Measurements from ENCODE around the gene WWC2. TPM values are rescaled to one million over a fixed set of nuclear protein-coding genes. Genes with fewer than 3 reads are reported as not detected.

The WWC2 gene
- total and polyA plus RNA-seq, 2 experiments from 2014 or later: 18.8 to 30.2 TPM

DNA sequence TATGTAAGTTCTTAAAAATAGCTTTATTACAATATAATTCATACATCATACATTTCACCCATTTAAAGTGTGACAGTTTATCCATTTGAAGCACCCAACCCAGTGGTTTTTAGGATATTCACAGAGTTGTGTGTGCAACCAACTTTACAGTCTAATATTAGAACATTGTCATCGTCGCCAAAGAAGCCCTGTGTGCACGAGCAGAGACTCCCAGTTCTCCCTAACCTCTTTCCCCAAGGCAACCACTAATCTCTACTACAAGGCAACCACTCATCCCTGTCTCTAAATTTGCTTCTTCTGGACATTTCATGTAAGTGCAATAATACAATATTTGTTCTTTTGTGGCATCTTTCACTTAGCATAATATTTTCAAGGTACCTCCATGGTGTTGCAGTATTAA lies 173.3 kb downstream of the WWC2 start:
- no peak for DNase-seq (ENCODE audit: low read depth in 1 of 2, low spot score in 1 of 2)
- Histone ChIP-seq H3K9me3 (ENCODE audit: low read depth) (no peaks in the 10 kb centered on the region), H3K36me3 (peaks cover 32% of the 10 kb centered on the region), H3K4me1 (ENCODE audit: low read depth) (no peaks in the 10 kb centered on the region), H3K27me3 (no peaks in the 10 kb centered on the region), H3K4me3 (no peak overlapping the region), H3K27ac (no peak overlapping the region)
- TF ChIP-seq, protein P1, sequence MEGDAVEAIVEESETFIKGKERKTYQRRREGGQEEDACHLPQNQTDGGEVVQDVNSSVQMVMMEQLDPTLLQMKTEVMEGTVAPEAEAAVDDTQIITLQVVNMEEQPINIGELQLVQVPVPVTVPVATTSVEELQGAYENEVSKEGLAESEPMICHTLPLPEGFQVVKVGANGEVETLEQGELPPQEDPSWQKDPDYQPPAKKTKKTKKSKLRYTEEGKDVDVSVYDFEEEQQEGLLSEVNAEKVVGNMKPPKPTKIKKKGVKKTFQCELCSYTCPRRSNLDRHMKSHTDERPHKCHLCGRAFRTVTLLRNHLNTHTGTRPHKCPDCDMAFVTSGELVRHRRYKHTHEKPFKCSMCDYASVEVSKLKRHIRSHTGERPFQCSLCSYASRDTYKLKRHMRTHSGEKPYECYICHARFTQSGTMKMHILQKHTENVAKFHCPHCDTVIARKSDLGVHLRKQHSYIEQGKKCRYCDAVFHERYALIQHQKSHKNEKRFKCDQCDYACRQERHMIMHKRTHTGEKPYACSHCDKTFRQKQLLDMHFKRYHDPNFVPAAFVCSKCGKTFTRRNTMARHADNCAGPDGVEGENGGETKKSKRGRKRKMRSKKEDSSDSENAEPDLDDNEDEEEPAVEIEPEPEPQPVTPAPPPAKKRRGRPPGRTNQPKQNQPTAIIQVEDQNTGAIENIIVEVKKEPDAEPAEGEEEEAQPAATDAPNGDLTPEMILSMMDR (IDR thresholded peaks at IDR 0.05; ENCODE audit: low read depth, low read length): no peak

DNA sequence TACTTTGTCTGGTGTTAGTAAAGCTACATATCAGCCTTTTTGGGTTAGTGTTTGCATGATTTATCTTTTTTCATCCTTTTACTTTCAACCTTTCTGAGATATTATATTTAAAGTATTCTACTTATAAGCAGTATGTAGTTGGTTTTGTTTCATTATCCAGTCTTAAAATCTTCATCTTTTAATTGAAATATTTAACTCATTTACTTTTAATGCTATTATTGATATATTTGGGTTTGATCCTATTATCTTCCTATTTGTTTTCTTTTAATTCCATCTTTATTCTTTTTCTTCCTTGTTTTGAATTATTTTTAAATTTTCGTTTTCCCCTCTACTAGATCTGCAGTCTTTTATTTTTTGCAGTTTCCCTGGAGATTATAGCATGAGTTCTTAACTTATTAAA lies 177.0 kb downstream of the WWC2 start:
- H3K27me3 ChIP-seq: no peaks in the 10 kb centered on the region
- TF ChIP-seq, protein P1 (IDR thresholded peaks at IDR 0.05; ENCODE audit: low read depth, low read length): no peak
- DNase-seq (ENCODE audit: low read depth in 1 of 2, low spot score in 1 of 2): no peak
- H3K9me3 ChIP-seq (ENCODE audit: low read depth): no peaks in the 10 kb centered on the region
- H3K4me3 ChIP-seq: no peak overlapping the region
- peaks cover 13% of the 10 kb centered on the region for H3K36me3 ChIP-seq
- no peak overlapping the region for H3K27ac ChIP-seq
- no peaks in the 10 kb centered on the region for H3K4me1 ChIP-seq (ENCODE audit: low read depth)

DNA sequence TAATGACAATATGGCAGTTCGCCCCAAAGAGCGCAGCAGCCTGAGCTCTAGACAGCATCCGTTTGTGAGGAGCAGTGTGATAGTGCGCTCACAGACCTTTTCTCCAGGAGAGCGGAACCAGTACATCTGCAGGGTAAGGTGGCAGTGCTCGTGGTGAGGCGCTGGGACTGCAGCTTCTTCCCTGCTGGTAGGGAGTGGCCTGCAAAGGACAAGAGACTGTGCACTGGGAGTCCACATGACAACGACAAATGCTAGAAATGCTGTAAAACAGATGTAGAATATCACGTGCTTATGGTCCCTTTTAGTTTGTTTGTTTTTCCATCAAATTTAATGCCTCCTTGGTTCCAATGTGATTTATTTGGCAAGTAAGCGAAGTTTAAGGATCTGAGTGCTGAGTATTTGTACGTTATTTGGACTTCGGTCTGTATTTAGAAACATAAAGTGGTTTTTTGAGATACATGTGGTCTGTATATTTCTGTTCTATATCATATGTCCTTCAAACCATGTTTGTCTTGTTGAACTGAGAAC lies 185.3 kb downstream of the WWC2 start:
- TF ChIP-seq, protein P1 (IDR thresholded peaks at IDR 0.05; ENCODE audit: low read depth, low read length): no peak
- no peak overlapping the region for H3K4me3 ChIP-seq
- peaks cover 20% of the 10 kb centered on the region for H3K36me3 ChIP-seq

DNA sequence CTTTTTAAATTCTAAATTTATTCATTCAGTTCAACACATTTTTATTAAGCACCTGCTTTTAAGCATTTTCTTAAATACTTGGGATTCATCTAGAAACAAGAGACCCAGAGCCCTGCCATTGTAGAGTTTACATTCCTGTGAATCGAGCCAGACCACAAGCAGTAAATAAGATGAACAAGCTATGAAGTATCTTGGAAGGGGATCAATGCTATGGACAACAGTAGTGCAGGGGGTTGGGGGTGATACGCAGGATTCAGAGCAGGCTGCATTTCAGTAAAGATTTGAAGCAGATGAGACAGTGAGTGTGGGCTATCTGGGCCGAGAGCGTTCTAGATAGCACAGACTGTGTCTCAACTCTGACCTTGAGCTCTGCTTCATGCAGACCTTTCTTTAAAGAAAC lies 185.9 kb downstream of the WWC2 start:
- Histone ChIP-seq H3K9me3 (ENCODE audit: low read depth) (no peaks in the 10 kb centered on the region), H3K27me3 (no peaks in the 10 kb centered on the region), H3K4me3 (no peak overlapping the region), H3K4me1 (ENCODE audit: low read depth) (no peaks in the 10 kb centered on the region), H3K27ac (no peak overlapping the region), H3K36me3 (peaks cover 20% of the 10 kb centered on the region)
- DNase-seq (ENCODE audit: low read depth in 1 of 2, low spot score in 1 of 2): peak in 1 of 2 donors; percentile 6
- TF ChIP-seq, protein P1 (IDR thresholded peaks at IDR 0.05; ENCODE audit: low read depth, low read length): no peak

More for the DNA sequence above, 185.3 kb downstream of the WWC2 start:
- no peak for DNase-seq (ENCODE audit: low read depth in 1 of 2, low spot score in 1 of 2)
- Histone ChIP-seq H3K9me3 (ENCODE audit: low read depth) (no peaks in the 10 kb centered on the region), H3K4me1 (ENCODE audit: low read depth) (no peaks in the 10 kb centered on the region), H3K27me3 (no peaks in the 10 kb centered on the region), H3K27ac (no peak overlapping the region)

DNA sequence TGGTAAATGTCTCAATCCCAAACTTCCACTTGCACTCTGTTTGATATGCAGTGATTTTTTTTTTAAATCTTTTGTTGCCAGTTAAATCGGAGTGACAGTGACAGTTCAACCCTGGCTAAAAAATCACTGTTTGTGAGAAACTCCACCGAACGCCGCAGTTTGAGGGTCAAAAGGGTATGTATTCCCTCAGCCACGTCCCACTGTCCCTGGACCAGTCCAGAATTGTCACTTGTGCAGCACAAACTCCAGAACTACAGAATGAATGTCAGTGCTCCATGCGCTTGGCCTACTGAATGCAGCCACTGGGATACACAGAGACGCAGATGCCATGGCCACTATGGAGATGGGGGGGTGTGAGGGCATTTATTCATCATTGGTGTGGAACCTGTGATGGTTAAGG lies 186.8 kb downstream of the WWC2 start:
- H3K4me3 ChIP-seq: no peak overlapping the region
- no peaks in the 10 kb centered on the region for H3K4me1 ChIP-seq (ENCODE audit: low read depth)
- no peaks in the 10 kb centered on the region for H3K27me3 ChIP-seq
- H3K36me3 ChIP-seq: peaks cover 20% of the 10 kb centered on the region
- H3K9me3 ChIP-seq (ENCODE audit: low read depth): no peaks in the 10 kb centered on the region
- no peak for DNase-seq (ENCODE audit: low read depth in 1 of 2, low spot score in 1 of 2)
- H3K27ac ChIP-seq: no peak overlapping the region
- TF ChIP-seq, protein P1 (IDR thresholded peaks at IDR 0.05; ENCODE audit: low read depth, low read length): no peak

Data from cardiac muscle cell (in vitro differentiated cells and primary cell).